Measurements from ENCODE around the gene PTH2.
A peak's percentile ranks its signal among the peaks of the same experiment; 100 is the strongest.

PTH2 gene

GRCh38 chr19:49409441-49410029 is 13.7 kb downstream of the PTH2 start:
- DNase-seq (ENCODE audit: low read depth) = no peak

GRCh38 chr19:49408816-49409440 is 14.3 kb downstream of the PTH2 start:
- DNase-seq (ENCODE audit: low read depth) = no peak

GRCh38 chr19:49407482-49408015 is 15.7 kb downstream of the PTH2 start:
- DNase-seq (ENCODE audit: low read depth) = no peak

GRCh38 chr19:49407079-49407478 is 16.2 kb downstream of the PTH2 start:
- DNase-seq (ENCODE audit: low read depth) = no peak

GRCh38 chr19:49403404-49404187 is 19.6 kb downstream of the PTH2 start:
- no peak for DNase-seq (ENCODE audit: low read depth)

- DNase-seq (ENCODE audit: low read depth) = no peak
Measured at GRCh38 chr19:49400029-49400428, 23.2 kb downstream of the PTH2 start.

- DNase-seq (ENCODE audit: low read depth) = no peak
Measured at GRCh38 chr19:49398931-49399330, 24.3 kb downstream of the PTH2 start.

GRCh38 chr19:49398001-49398615 is 25.1 kb downstream of the PTH2 start:
- DNase-seq (ENCODE audit: low read depth) = no peak

- no peak for DNase-seq (ENCODE audit: low read depth)
Measured at GRCh38 chr19:49396738-49397505, 26.3 kb downstream of the PTH2 start.

GRCh38 chr19:49395581-49396407 is 27.4 kb downstream of the PTH2 start:
- DNase-seq (ENCODE audit: low read depth) = no peak

- no peak for DNase-seq (ENCODE audit: low read depth)
Measured at GRCh38 chr19:49393881-49394280, 29.4 kb downstream of the PTH2 start.

- DNase-seq (ENCODE audit: low read depth) = peak; percentile 38
Measured at GRCh38 chr19:49391581-49392399, 31.5 kb downstream of the PTH2 start.

- no peak for DNase-seq (ENCODE audit: low read depth)
Measured at GRCh38 chr19:49390929-49391359, 32.3 kb downstream of the PTH2 start.

GRCh38 chr19:49390131-49390928 is 32.9 kb downstream of the PTH2 start:
- no peak for DNase-seq (ENCODE audit: low read depth)

GRCh38 chr19:49389406-49389805 is 33.8 kb downstream of the PTH2 start:
- DNase-seq (ENCODE audit: low read depth) = no peak

GRCh38 chr19:49387936-49388372 is 35.3 kb downstream of the PTH2 start, which contains the start of gene KASH5:
Gene KASH5, plus strand, starts transcription at chr19:49388249. Its CDS starts 2,635 bp downstream, at chr19:49390884.
- DNase-seq (ENCODE audit: low read depth) = peak; percentile 86

- DNase-seq (ENCODE audit: low read depth) = no peak
Measured at GRCh38 chr19:49383599-49383998, 39.6 kb downstream of the PTH2 start.

GRCh38 chr19:49382639-49383038 is 40.6 kb downstream of the PTH2 start:
- no peak for DNase-seq (ENCODE audit: low read depth)

GRCh38 chr19:49380391-49380790 is 42.9 kb downstream of the PTH2 start:
- DNase-seq (ENCODE audit: low read depth) = no peak
